DND-41 (cell line): Measurements from ENCODE around the gene SLC29A2.

Experiments used
- CTCF ChIP-seq: IDR thresholded peaks from 2 replicates; pipeline ENCODE4 v1.5.1; 2012; ENCODE audit warnings: borderline replicate concordance, low read length, moderate library complexity, mild to moderate bottlenecking; ENCODE audit not compliant: poor library complexity, severe bottlenecking; ENCODE audit errors: extremely low read depth
- EZH2 ChIP-seq: IDR thresholded peaks from 3 replicates; pipeline ENCODE4 v1.6.1; 2012; ENCODE audit warnings: borderline replicate concordance, low read depth, mild to moderate bottlenecking, moderate library complexity, low read length, inconsistent platforms; ENCODE audit not compliant: severe bottlenecking

DNA sequence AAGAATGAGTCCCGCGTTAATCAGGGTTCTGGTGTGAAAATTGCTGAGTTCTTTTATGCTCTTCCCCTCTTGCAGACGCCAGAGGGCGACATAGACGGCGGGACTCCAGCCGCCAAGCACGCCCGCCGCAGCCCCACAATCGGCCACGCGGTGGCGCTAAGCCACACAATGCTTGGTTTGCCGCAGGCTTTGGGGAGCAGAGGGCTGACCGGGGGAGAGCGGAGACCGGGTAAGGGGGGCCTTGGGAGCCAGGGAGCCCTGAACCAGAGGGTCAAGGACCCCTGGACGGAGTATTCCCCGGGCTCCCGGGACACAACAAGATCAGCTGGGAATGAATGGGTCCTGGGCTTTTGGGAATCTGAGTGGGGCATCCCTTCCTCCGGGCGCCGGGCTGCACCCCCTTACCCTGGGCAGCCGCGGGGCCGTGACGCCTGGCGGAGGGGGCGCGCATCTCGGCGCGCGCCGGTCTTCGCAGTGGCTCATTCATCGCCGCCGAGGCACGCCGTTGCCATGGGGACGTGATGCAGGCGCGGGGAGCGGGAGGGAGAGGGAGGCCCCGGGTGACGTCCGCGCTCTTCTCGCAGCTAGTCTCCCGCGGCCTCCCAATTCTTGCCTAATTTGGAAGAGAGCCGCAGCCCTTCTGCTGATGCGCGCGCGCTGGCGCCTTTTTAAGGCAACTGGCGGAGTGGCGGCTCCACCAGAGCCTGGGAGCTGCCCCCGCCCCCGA, 37.1 kb upstream of the SLC29A2 start:
- TF ChIP-seq CTCF (peak; percentile 99), EZH2 (no peak)
